Caco-2 (cell line): ENCODE data around the gene LHX1. TPM values are rescaled to one million over a fixed set of nuclear protein-coding genes. Genes with fewer than 3 reads are reported as not detected.

ENCODE experiments used
- BruUV-seq: library from RNA; stranded (reverse); fragments of 400-500 nt; replicated peaks from 2 replicates; lab custom pipeline; 2021; lab: Mats Ljungman, UMichigan
- CTCF ChIA-PET: fragments of 300-600 bp; sonication (Branson Sonifier 250); formaldehyde crosslinking; loops from one replicate; lab custom pipeline; 2022; ENCODE audit warnings: antibody characterized with exemption; lab: Charles Lee
- POLR2A ChIA-PET: fragments of 300-600 bp; sonication (Branson Sonifier 250); formaldehyde crosslinking; loops from one replicate; lab custom pipeline; 2022; ENCODE audit warnings: antibody characterized with exemption; lab: Charles Lee
- DNase-seq, 2 experiments: peaks; one replicate each; pipeline versions ENCODE4 v3.0.0 to v3.0.0-alpha.2; 2020 to 2022
- H3K27me3 ChIP-seq: replicated peaks from 2 replicates; pipeline ENCODE4 v1.6.0; 2011; ENCODE audit warnings: low read length; ENCODE audit not compliant: control insufficient read depth, insufficient read depth
- H3K36me3 ChIP-seq: 2 replicates; pipeline ENCODE4 v1.5.1; 2011; ENCODE audit warnings: low read length; ENCODE audit not compliant: control insufficient read depth, insufficient read depth
- H3K4me1 ChIP-seq: fragments of 250-450 bp; sonication (Bioruptor Pico); 2 replicates; pipeline ENCODE4 v1.5.1; 2020; ENCODE audit warnings: mild to moderate bottlenecking
- H3K4me3 ChIP-seq: 2 replicates; pipeline ENCODE4 v1.5.1; 2011; ENCODE audit warnings: low read depth, mild to moderate bottlenecking, control low read depth, low read length
- H3K9me3 ChIP-seq: fragments of 250-450 bp; sonication (Bioruptor Pico); 2 replicates; pipeline ENCODE4 v1.5.1; 2020; ENCODE audit warnings: mild to moderate bottlenecking, moderate library complexity
- H3K27ac Mint-ChIP-seq: one replicate; pipeline ENCODE4 v1.8.0; 2022; ENCODE audit warnings: mixed read lengths; ENCODE audit not compliant: unreplicated experiment
- H3K27me3 Mint-ChIP-seq: one replicate; pipeline ENCODE4 v1.8.0; 2022; ENCODE audit warnings: mixed read lengths; ENCODE audit not compliant: insufficient read depth, unreplicated experiment
- H3K36me3 Mint-ChIP-seq: one replicate; pipeline ENCODE4 v1.8.0; 2022; ENCODE audit warnings: mild to moderate bottlenecking, mixed read lengths; ENCODE audit not compliant: insufficient read depth, unreplicated experiment
- H3K4me1 Mint-ChIP-seq: one replicate; pipeline ENCODE4 v1.8.0; 2022; ENCODE audit warnings: low read depth, mixed read lengths; ENCODE audit not compliant: unreplicated experiment
- H3K4me3 Mint-ChIP-seq: one replicate; pipeline ENCODE4 v1.8.0; 2022; ENCODE audit warnings: mild to moderate bottlenecking, moderate library complexity, mixed read lengths; ENCODE audit not compliant: unreplicated experiment
- H3K9me3 Mint-ChIP-seq: one replicate; pipeline ENCODE4 v1.8.0; 2022; ENCODE audit warnings: mixed read lengths; ENCODE audit not compliant: unreplicated experiment
- CTCF ChIP-seq, 2 experiments: fragments of 200-600 bp in 1 of 2; IDR thresholded peaks; 1 replicate in 1 of 2; 2 replicates in 1 of 2; pipeline versions ENCODE4 v1.5.1 to v1.8.0; 2011 to 2022; ENCODE audit warnings: antibody characterized with exemption in 1 of 2, control low read depth in 1 of 2, inconsistent platforms in 1 of 2, low read depth in 1 of 2, low read length in 1 of 2, mild to moderate bottlenecking in 1 of 2, moderate library complexity in 1 of 2; ENCODE audit not compliant: insufficient read depth in 1 of 2, severe bottlenecking in 1 of 2, unreplicated experiment in 1 of 2
- intact Hi-C: fragments of 100-400 bp; cut with micrococcal nuclease; formaldehyde crosslinking; loops from one replicate; pipeline ENCODE4 v1.10.0; 2022; ENCODE audit not compliant: unreplicated experiment
- total RNA-seq: library from RNA; stranded (reverse); gene quantifications from 2 replicates; pipeline ENCODE4 v1.2.3, GENCODE V29; 2022

LHX1 gene
- total RNA-seq, 1 experiment from 2014 or later, result not detected

GRCh38 chr17:36951084-36951789 is 14.0 kb downstream of the LHX1 start:
- Mint-ChIP-seq H3K4me1 (peaks cover 7% of the 10 kb centered on the region), H3K4me3 (no peak overlapping the region), H3K27ac (no peak overlapping the region), H3K36me3 (peaks cover 72% of the 10 kb centered on the region), H3K9me3 (no peaks in the 10 kb centered on the region), H3K27me3 (peaks cover 7% of the 10 kb centered on the region)
- no TSS peak for BruUV-seq
- ChIA-PET CTCF (no interaction called here), POLR2A (no interaction called here)
- H3K36me3 ChIP-seq, result no peaks in the 10 kb centered on the region; the same call in 1 of the 2 replicates
- peaks cover 8% of the 10 kb centered on the region; the same call in 1 of the 2 replicates for H3K4me1 ChIP-seq
- no peak for DNase-seq
- intact Hi-C loops, result no loop called here
- no peaks in the 10 kb centered on the region for H3K9me3 ChIP-seq
- H3K27me3 ChIP-seq, result no peaks in the 10 kb centered on the region
- H3K4me3 ChIP-seq, result no peak overlapping the region
- TF ChIP-seq CTCF (IDR thresholded peaks at IDR 0.05; ENCODE audit: insufficient read depth in 1 of 2, low read depth in 1 of 2, low read length in 1 of 2, severe bottlenecking in 1 of 2, unreplicated experiment in 1 of 2), result no peak

- no TSS peak for BruUV-seq
- no peaks in the 10 kb centered on the region for H3K9me3 ChIP-seq
- POLR2A ChIA-PET, result no interaction called here
- H3K9me3 Mint-ChIP-seq, result no peaks in the 10 kb centered on the region
- no peak for DNase-seq
- intact Hi-C loops, result no loop called here
- H3K36me3 ChIP-seq, result no peaks in the 10 kb centered on the region; the same call in 1 of the 2 replicates
- CTCF ChIA-PET, result no interaction called here
- H3K27me3 Mint-ChIP-seq, result no peaks in the 10 kb centered on the region
- no peak for TF ChIP-seq CTCF (IDR thresholded peaks at IDR 0.05; ENCODE audit: insufficient read depth in 1 of 2, low read depth in 1 of 2, low read length in 1 of 2, severe bottlenecking in 1 of 2, unreplicated experiment in 1 of 2)
- no peak overlapping the region for H3K27ac Mint-ChIP-seq
- H3K4me3 ChIP-seq, result no peak overlapping the region
- H3K4me1 Mint-ChIP-seq, result peaks cover 12% of the 10 kb centered on the region
- H3K27me3 ChIP-seq, result no peaks in the 10 kb centered on the region
- H3K4me3 Mint-ChIP-seq, result no peak overlapping the region
- peaks cover 21% of the 10 kb centered on the region for H3K36me3 Mint-ChIP-seq
- H3K4me1 ChIP-seq, result peaks cover 9% of the 10 kb centered on the region
Observed at GRCh38 chr17:36971508-36971907, 34.2 kb downstream of the LHX1 start.

GRCh38 chr17:36972186-36972700 is 35.0 kb downstream of the LHX1 start:
- no peak overlapping the region for H3K4me3 ChIP-seq
- Mint-ChIP-seq H3K4me1 (peaks cover 12% of the 10 kb centered on the region), H3K27me3 (no peaks in the 10 kb centered on the region), H3K27ac (no peak overlapping the region), H3K4me3 (no peak overlapping the region), H3K9me3 (no peaks in the 10 kb centered on the region), H3K36me3 (peaks cover 17% of the 10 kb centered on the region)
- BruUV-seq, result no TSS peak
- H3K9me3 ChIP-seq, result no peaks in the 10 kb centered on the region
- DNase-seq, result no peak
- ChIA-PET POLR2A (no interaction called here), CTCF (no interaction called here)
- no peak for TF ChIP-seq CTCF (IDR thresholded peaks at IDR 0.05; ENCODE audit: insufficient read depth in 1 of 2, low read depth in 1 of 2, low read length in 1 of 2, severe bottlenecking in 1 of 2, unreplicated experiment in 1 of 2)
- H3K27me3 ChIP-seq, result no peaks in the 10 kb centered on the region
- H3K4me1 ChIP-seq, result peaks cover 9% of the 10 kb centered on the region
- intact Hi-C loops, result no loop called here
- H3K36me3 ChIP-seq, result no peaks in the 10 kb centered on the region; the same call in 1 of the 2 replicates
